ENCODE measurements around the gene PRTN3.
"Not testable (repeated sequence)": the region's sequence is repeated elsewhere in the genome, so short reads cannot be mapped to it uniquely, and the experiment has no call there.

The PRTN3 gene

DNA sequence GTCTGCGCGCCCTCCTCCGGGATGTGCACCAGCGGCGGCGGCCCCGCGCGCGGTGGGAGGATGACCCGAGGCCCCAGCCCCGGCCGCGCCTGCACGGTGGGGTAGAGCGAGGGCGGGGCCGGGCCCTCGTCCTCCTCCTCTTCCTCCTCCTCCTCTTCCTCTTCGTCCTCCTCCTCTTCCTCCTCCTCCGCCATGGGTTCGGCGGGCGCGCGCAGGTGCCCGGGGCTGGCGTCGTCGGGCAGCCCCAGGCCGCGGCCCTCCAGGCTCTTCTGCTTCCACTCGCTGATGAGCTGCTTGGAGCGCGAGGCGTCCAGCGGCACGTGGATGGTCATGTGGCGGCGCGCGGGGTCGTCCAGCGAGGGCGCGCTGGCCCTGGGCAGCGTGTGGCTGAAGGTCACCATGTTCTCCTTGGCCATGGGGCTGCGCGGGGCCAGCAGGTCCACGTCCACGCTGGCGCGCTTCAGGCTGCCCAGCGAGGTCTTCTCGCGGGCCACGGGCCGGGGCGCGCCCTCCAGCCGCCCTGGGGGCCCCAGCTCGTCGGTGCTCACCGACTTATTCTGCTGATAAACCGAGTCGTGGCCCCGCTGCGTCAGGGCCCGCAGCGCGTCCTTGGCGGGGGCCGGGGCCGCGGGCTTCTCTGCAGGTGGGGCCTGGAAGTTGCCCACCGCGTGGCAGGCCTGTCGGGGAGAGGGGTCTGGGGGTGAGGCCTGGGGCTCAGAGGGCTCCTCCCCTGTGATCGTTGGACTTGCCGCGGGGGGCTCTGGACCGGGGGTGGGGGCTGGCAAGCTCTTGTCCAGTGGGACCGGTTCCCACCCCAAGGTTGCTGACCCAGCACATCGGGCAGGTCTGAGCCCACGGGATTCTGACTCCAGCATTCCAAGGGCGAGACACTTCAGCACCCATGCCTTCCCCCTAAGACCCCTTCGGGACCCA lies 27.3 kb upstream of the PRTN3 start:
- TF ChIP-seq, protein P1, sequence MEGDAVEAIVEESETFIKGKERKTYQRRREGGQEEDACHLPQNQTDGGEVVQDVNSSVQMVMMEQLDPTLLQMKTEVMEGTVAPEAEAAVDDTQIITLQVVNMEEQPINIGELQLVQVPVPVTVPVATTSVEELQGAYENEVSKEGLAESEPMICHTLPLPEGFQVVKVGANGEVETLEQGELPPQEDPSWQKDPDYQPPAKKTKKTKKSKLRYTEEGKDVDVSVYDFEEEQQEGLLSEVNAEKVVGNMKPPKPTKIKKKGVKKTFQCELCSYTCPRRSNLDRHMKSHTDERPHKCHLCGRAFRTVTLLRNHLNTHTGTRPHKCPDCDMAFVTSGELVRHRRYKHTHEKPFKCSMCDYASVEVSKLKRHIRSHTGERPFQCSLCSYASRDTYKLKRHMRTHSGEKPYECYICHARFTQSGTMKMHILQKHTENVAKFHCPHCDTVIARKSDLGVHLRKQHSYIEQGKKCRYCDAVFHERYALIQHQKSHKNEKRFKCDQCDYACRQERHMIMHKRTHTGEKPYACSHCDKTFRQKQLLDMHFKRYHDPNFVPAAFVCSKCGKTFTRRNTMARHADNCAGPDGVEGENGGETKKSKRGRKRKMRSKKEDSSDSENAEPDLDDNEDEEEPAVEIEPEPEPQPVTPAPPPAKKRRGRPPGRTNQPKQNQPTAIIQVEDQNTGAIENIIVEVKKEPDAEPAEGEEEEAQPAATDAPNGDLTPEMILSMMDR (IDR thresholded peaks at IDR 0.05; ENCODE audit: control insufficient read depth, insufficient read depth, low read depth, low read length, missing control alignments) = no peak
- H3K4me3 ChIP-seq (ENCODE audit: control insufficient read depth, low read depth, low read length) = no peak overlapping the region
- no peak for DNase-seq (ENCODE audit: low read depth)

DNA sequence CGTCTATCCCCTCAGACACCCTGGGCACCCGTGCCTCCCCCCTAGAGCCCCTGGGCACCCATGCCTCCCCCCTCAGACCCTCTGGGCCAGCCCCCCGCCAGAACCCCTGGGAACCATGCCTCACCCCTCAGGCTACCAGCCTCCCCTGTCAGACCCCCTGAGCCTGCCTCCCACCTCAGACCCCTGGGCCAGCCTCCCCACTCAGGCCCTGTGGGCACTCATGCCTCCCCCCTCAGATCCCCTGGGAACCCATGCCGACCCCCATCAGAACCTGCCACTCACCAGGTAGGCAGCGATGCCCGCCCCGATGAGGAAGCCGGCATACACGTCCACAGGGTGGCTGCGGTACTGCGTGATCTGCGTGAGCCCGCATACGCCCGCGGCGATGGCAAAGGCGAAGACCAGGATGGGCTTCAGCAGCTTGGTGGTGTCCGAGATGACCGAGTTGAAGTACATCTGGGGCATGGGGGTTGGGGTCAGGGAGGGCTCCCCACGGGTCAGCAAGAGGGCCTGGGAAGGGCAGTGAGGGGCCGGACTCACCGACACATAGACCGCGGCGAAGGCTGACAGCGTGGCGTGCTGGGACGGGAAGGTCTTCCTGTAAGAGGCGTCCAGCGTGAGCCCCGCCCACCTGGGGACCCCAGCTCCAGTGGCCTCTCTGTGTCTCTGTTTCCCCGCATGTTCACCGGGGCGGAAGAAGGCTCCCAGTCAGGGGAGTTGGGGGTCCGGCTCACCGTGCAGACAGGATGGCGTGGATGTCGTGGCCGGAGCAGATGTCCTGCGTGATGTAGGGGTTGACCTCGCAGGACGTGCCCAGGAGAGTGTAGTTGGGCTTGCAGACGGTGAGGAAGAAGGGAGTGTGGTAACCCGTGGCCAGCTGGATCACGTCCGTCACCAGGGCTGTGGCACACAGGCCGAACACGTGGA lies 26.4 kb upstream of the PRTN3 start:
- TF ChIP-seq, protein P1 (IDR thresholded peaks at IDR 0.05; ENCODE audit: control insufficient read depth, insufficient read depth, low read depth, low read length, missing control alignments) = no peak
- H3K4me3 ChIP-seq (ENCODE audit: control insufficient read depth, low read depth, low read length) = no peak overlapping the region
- DNase-seq (ENCODE audit: low read depth) = no peak

GRCh38 chr19:815079-815774 lies 25.6 kb upstream of the PRTN3 start:
- TF ChIP-seq, protein P1 (IDR thresholded peaks at IDR 0.05; ENCODE audit: control insufficient read depth, insufficient read depth, low read depth, low read length, missing control alignments) = no peak
- DNase-seq (ENCODE audit: low read depth) = no peak
- H3K4me3 ChIP-seq (ENCODE audit: control insufficient read depth, low read depth, low read length) = no peak overlapping the region

GRCh38 chr19:815775-816499 lies 24.9 kb upstream of the PRTN3 start:
- TF ChIP-seq, protein P1 (IDR thresholded peaks at IDR 0.05; ENCODE audit: control insufficient read depth, insufficient read depth, low read depth, low read length, missing control alignments) = no peak
- H3K4me3 ChIP-seq (ENCODE audit: control insufficient read depth, low read depth, low read length) = no peak overlapping the region
- no peak for DNase-seq (ENCODE audit: low read depth)

DNA sequence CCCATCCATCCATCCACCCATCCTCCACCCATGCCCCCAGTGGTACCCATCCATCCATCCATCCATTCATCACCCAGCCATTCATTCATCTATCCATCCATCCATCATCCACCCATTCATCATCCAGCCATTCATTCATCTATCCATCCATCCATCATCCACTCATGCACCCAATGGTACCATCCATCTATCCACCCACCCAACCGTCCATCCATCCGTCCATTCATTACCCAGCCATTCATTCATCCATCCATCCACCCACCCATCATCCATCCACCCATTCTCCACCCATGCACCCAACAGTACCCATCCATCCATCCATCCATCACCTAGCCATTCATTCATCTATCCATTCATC lies 24.3 kb upstream of the PRTN3 start:
- DNase-seq (ENCODE audit: low read depth) = no peak
- no peak overlapping the region for H3K4me3 ChIP-seq (ENCODE audit: control insufficient read depth, low read depth, low read length)
- TF ChIP-seq, protein P1 (IDR thresholded peaks at IDR 0.05; ENCODE audit: control insufficient read depth, insufficient read depth, low read depth, low read length, missing control alignments) = no peak

- not testable (repeated sequence) for DNase-seq (ENCODE audit: low read depth); H3K4me3 ChIP-seq (ENCODE audit: control insufficient read depth, low read depth, low read length)
These were observed 20.6 kb upstream of the PRTN3 start for GRCh38 chr19:820212-820611.
